IMR-90 (cell line): ENCODE measurements around the gene ACTR10. TPM values are rescaled to one million over a fixed set of nuclear protein-coding genes. Genes with fewer than 3 reads are reported as not detected.

Source experiments
- ATAC-seq: fragments of 200-7000 bp; cut with Tn5 transposase; 2 replicates; pipeline ENCODE4 v1.9.1; 2020; ENCODE audit warnings: low read depth, mild to moderate bottlenecking, moderate library complexity
- BruUV-seq: library from RNA; stranded (reverse); fragments of 400-500 nt; replicated peaks from 2 replicates; lab custom pipeline; 2021; lab: Mats Ljungman, UMichigan
- CTCF ChIA-PET: fragments of 300-600 bp; formaldehyde crosslinking; extraction: SDS; loops from one replicate; lab custom pipeline; 2021; ENCODE audit warnings: antibody characterized with exemption; lab: Yijun Ruan, JAX
- POLR2A ChIA-PET: fragments of 300-600 bp; sonication (Branson Sonifier 250); formaldehyde crosslinking; loops from one replicate; lab custom pipeline; 2022; ENCODE audit warnings: antibody characterized with exemption; ENCODE audit not compliant: unreplicated experiment; lab: Charles Lee
- DNase-seq: peaks from one replicate; pipeline ENCODE4 v3.0.0; 2013
- H2AFZ ChIP-seq: replicated peaks from 2 replicates; pipeline ENCODE3; 2013; ENCODE audit warnings: low read length, mild to moderate bottlenecking; ENCODE audit not compliant: poor library complexity
- H2AK5ac ChIP-seq: 2 replicates; pipeline ENCODE4 v1.6.1; 2013; ENCODE audit warnings: low read depth, low read length, inconsistent platforms
- H2AK9ac ChIP-seq: replicated peaks from 2 replicates; pipeline ENCODE3; 2013; ENCODE audit warnings: mild to moderate bottlenecking, low read depth, low read length, moderate library complexity; ENCODE audit not compliant: poor library complexity
- H2BK120ac ChIP-seq: 2 replicates; pipeline ENCODE4 v1.6.1; 2013; ENCODE audit warnings: low read depth, low read length, inconsistent platforms
- H2BK15ac ChIP-seq: 3 replicates; pipeline ENCODE4 v1.6.1; 2013; ENCODE audit warnings: low read depth, low read length, inconsistent platforms
- H2BK20ac ChIP-seq: 2 replicates; pipeline ENCODE4 v1.6.1; 2013; ENCODE audit warnings: low read depth, mild to moderate bottlenecking, inconsistent platforms, low read length, moderate library complexity
- H2BK5ac ChIP-seq: 2 replicates; pipeline ENCODE4 v1.6.1; 2013; ENCODE audit warnings: mild to moderate bottlenecking, low read depth, low read length, inconsistent platforms; ENCODE audit not compliant: poor library complexity, severe bottlenecking
- H3K14ac ChIP-seq: replicated peaks from 2 replicates; pipeline ENCODE4 v1.6.1; 2013; ENCODE audit warnings: low read depth, low read length, inconsistent platforms
- H3K18ac ChIP-seq: 2 replicates; pipeline ENCODE4 v1.6.1; 2013; ENCODE audit warnings: low read depth, low read length, control low read depth
- H3K23ac ChIP-seq: 2 replicates; pipeline ENCODE4 v1.6.1; 2013; ENCODE audit warnings: low read depth, low read length, inconsistent platforms
- H3K27ac ChIP-seq: 2 replicates; pipeline ENCODE4 v1.5.1; 2013; ENCODE audit warnings: mild to moderate bottlenecking, control low read depth, low read length; ENCODE audit not compliant: insufficient read depth
- H3K27me3 ChIP-seq: 2 replicates; pipeline ENCODE4 v1.6.1; 2013; ENCODE audit warnings: low read length; ENCODE audit not compliant: control insufficient read depth, insufficient read depth
- H3K36me3 ChIP-seq: 2 replicates; pipeline ENCODE4 v1.6.1; 2013; ENCODE audit warnings: low read length, mixed read lengths; ENCODE audit not compliant: control insufficient read depth, insufficient read depth
- H3K4ac ChIP-seq: 2 replicates; pipeline ENCODE4 v1.6.1; 2013; ENCODE audit warnings: low read depth, low read length, inconsistent platforms
- H3K4me1 ChIP-seq: 2 replicates; pipeline ENCODE4 v1.6.1; 2013; ENCODE audit warnings: low read length, mixed read lengths; ENCODE audit not compliant: control insufficient read depth, insufficient read depth
- H3K4me2 ChIP-seq: 2 replicates; pipeline ENCODE4 v1.6.1; 2013; ENCODE audit warnings: low read depth, mild to moderate bottlenecking, control low read depth, low read length, moderate library complexity
- H3K4me3 ChIP-seq: 2 replicates; pipeline ENCODE4 v1.5.1; 2013; ENCODE audit warnings: low read depth, mild to moderate bottlenecking, control low read depth, low read length, moderate library complexity; ENCODE audit not compliant: insufficient read depth
- H3K56ac ChIP-seq: 2 replicates; pipeline ENCODE4 v1.6.1; 2013; ENCODE audit warnings: low read length, inconsistent platforms; ENCODE audit not compliant: insufficient read depth; ENCODE audit errors: extremely low read depth
- H3K79me1 ChIP-seq, 2 experiments: 2 replicates each; pipeline ENCODE4 v1.6.1; 2013; ENCODE audit warnings: low read length in 2 of 2, inconsistent platforms in 1 of 2, low read depth in 1 of 2
- H3K9ac ChIP-seq: 2 replicates; pipeline ENCODE4 v1.6.1; 2013; ENCODE audit warnings: low read depth, low read length, control low read depth
- H3K9me1 ChIP-seq: 2 replicates; pipeline ENCODE4 v1.6.1; 2013; ENCODE audit warnings: low read length, inconsistent platforms; ENCODE audit not compliant: insufficient read depth
- H3K9me3 ChIP-seq: 2 replicates; pipeline ENCODE4 v1.6.1; 2013; ENCODE audit warnings: low read length; ENCODE audit not compliant: control insufficient read depth, insufficient read depth
- H4K20me1 ChIP-seq: 2 replicates; pipeline ENCODE4 v1.6.1; 2013; ENCODE audit warnings: low read length, inconsistent platforms; ENCODE audit not compliant: insufficient read depth
- H4K5ac ChIP-seq: 2 replicates; pipeline ENCODE4 v1.6.1; 2013; ENCODE audit warnings: mild to moderate bottlenecking, low read depth, low read length, control low read depth
- H4K8ac ChIP-seq, 2 experiments: 2 replicates each; pipeline ENCODE4 v1.6.1; 2013; ENCODE audit warnings: low read depth in 2 of 2, low read length in 2 of 2, control low read depth in 1 of 2, inconsistent platforms in 1 of 2
- H4K91ac ChIP-seq: 2 replicates; pipeline ENCODE4 v1.6.1; 2013; ENCODE audit warnings: low read depth, low read length, inconsistent platforms; ENCODE audit not compliant: insufficient read depth
- BHLHE40 ChIP-seq: fragments of 150-350 bp; IDR thresholded peaks from 2 replicates; pipeline ENCODE4 v1.6.1; 2016; ENCODE audit warnings: mild to moderate bottlenecking, low read depth, low read length
- CEBPB ChIP-seq: IDR thresholded peaks from 2 replicates; pipeline ENCODE4 v1.6.1; 2012; ENCODE audit warnings: low read depth, low read length, improper control_type of control experiment
- CHD1 ChIP-seq: IDR thresholded peaks from 2 replicates; pipeline ENCODE4 v1.6.1; 2012; ENCODE audit warnings: low read depth, low read length, improper control_type of control experiment
- FOS ChIP-seq: fragments of 150-350 bp; IDR thresholded peaks from 2 replicates; pipeline ENCODE4 v1.6.1; 2016; ENCODE audit warnings: low read depth, low read length
- MAFK ChIP-seq: IDR thresholded peaks from 2 replicates; pipeline ENCODE4 v1.6.1; 2012; ENCODE audit warnings: low read depth, low read length, improper control_type of control experiment
- MAZ ChIP-seq: IDR thresholded peaks from 2 replicates; pipeline ENCODE4 v1.6.1; 2012; ENCODE audit warnings: low read depth, mild to moderate bottlenecking, low read length, improper control_type of control experiment, moderate library complexity, borderline replicate concordance
- MXI1 ChIP-seq: IDR thresholded peaks from 2 replicates; pipeline ENCODE4 v1.6.1; 2012; ENCODE audit warnings: low read depth, mild to moderate bottlenecking, low read length, moderate library complexity, borderline replicate concordance
- NFE2L2 ChIP-seq: fragments of 150-350 bp; IDR thresholded peaks from 2 replicates; pipeline ENCODE4 v1.6.1; 2016; ENCODE audit warnings: low read depth, mild to moderate bottlenecking, low read length
- POLR2A ChIP-seq: IDR thresholded peaks from 2 replicates; pipeline ENCODE4 v1.6.1; 2012; ENCODE audit warnings: mild to moderate bottlenecking, low read depth, low read length
- RAD21 ChIP-seq: IDR thresholded peaks from 2 replicates; pipeline ENCODE4 v1.6.1; 2012; ENCODE audit warnings: low read length, improper control_type of control experiment
- RCOR1 ChIP-seq: IDR thresholded peaks from 2 replicates; pipeline ENCODE4 v1.6.1; 2012; ENCODE audit warnings: mild to moderate bottlenecking, low read length, improper control_type of control experiment; ENCODE audit not compliant: insufficient replicate concordance
- RFX5 ChIP-seq: IDR thresholded peaks from 2 replicates; pipeline ENCODE4 v1.8.0; 2012; ENCODE audit warnings: low read depth, mild to moderate bottlenecking, low read length, moderate library complexity
- SMC3 ChIP-seq: fragments of 150-350 bp; IDR thresholded peaks from 2 replicates; pipeline ENCODE4 v1.6.1; 2016; ENCODE audit warnings: low read depth, mild to moderate bottlenecking, antibody characterized with exemption, low read length, moderate library complexity
- dilution Hi-C: fragments of 300-500 bp; cut with HindIII; formaldehyde crosslinking; loops from one replicate; pipeline ENCODE4 v1.14.3; 2018; ENCODE audit warnings: low sequenced_read_pairs; ENCODE audit not compliant: unreplicated experiment
- in situ Hi-C: fragments of 300-500 bp; cut with MboI; formaldehyde crosslinking; loops from 3 replicates; pipeline ENCODE4 v1.14.3; 2019; ENCODE audit warnings: low sequenced_read_pairs, inconsistent platforms, mixed read lengths
- intact Hi-C: fragments of 100-400 bp; cut with micrococcal nuclease; formaldehyde crosslinking; loops from 2 replicates; pipeline ENCODE4 v1.10.0; 2022
- polyA plus RNA-seq, 3 experiments: library from polyadenylated mRNA; depleted of rRNA; stranded (reverse); fragments of >200 nt; gene quantifications; 2 replicates each; pipeline ENCODE4 v1.2.3, GENCODE V29; 2012; ENCODE audit warnings: low replicate concordance in 1 of 3
- total RNA-seq: library from RNA; depleted of rRNA; stranded (reverse); fragments of >200 nt; gene quantifications from 2 replicates; pipeline ENCODE4 v1.2.3, GENCODE V29; 2012
- TF ChIP-seq, protein P1 (sequence below): fragments of 150-350 bp; IDR thresholded peaks from 2 replicates; pipeline ENCODE4 v1.6.1; 2016; ENCODE audit warnings: low read depth, mild to moderate bottlenecking, low read length, moderate library complexity, borderline replicate concordance
- TF ChIP-seq, protein P2 (sequence below): conservative IDR thresholded peaks from 2 replicates; pipeline ENCODE4 v1.5.1; 2012; ENCODE audit warnings: mild to moderate bottlenecking, low read depth, low read length, improper control_type of control experiment
- TF ChIP-seq, protein P3 (sequence below): fragments of 150-350 bp; IDR thresholded peaks from 2 replicates; pipeline ENCODE4 v1.6.1; 2017; ENCODE audit warnings: mild to moderate bottlenecking, antibody characterized with exemption, low read length, low read depth

ACTR10 gene
- total and polyA plus RNA-seq, 2 of the 4 experiments (the other 2 are of a cell fraction), result 71.0 to 71.7 TPM

DNA sequence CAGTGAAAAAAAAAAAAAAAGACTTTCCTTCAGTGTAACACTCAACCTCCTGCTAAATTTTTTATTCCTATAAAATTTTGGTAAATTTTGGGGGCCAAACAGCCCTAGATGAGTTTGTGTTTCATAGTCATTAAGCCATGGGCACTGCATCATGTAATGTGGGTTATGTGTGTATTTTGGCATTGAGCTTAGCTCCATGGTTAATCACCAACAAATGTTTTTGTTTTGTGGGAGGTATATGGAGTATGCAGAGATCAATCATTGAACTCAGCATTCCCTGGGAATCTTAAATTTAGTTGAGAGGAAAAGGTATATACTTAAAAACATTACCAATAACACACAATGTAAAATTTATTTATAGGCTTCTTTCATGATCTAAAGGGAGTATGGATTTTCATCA lies 39.4 kb upstream of the ACTR10 start:
- Histone ChIP-seq H3K27me3 (peaks cover 14% of the 10 kb centered on the region), H4K91ac (no peak overlapping the region), H3K4me3 (no peak overlapping the region), H3K56ac (no peak overlapping the region), H2BK20ac (no peak overlapping the region), H4K5ac (no peak overlapping the region), H4K20me1 (no peaks in the 10 kb centered on the region), H3K4me1 (no peaks in the 10 kb centered on the region), H3K14ac (no peak overlapping the region), H2AK9ac (no peak overlapping the region), H2AK5ac (no peak overlapping the region), H3K36me3 (no peaks in the 10 kb centered on the region), H3K4me2 (no peak overlapping the region), H4K8ac (no peak overlapping the region), H3K23ac (no peak overlapping the region), H2BK15ac (no peak overlapping the region), H3K18ac (no peak overlapping the region), H3K27ac (no peak overlapping the region), H2BK5ac (no peak overlapping the region), H3K79me1 (no peaks in the 10 kb centered on the region), H3K9me1 (no peaks in the 10 kb centered on the region), H3K9ac (no peak overlapping the region), H3K4ac (no peak overlapping the region), H2AFZ (no peak overlapping the region), H3K9me3 (no peaks in the 10 kb centered on the region), H2BK120ac (no peak overlapping the region)
- dilution Hi-C loops (no loop called here), intact Hi-C loops (no loop called here), in situ Hi-C loops (no loop called here)
- ATAC-seq (no peak), DNase-seq (no peak)
- BruUV-seq, result no TSS peak
- TF ChIP-seq RAD21 (no peak), CHD1 (no peak), BHLHE40 (no peak), MAFK (no peak), MXI1 (no peak), CEBPB (no peak), NFE2L2 (no peak), RFX5 (no peak), FOS (no peak), SMC3 (no peak), POLR2A (no peak), RCOR1 (no peak), MAZ (no peak)
- TF ChIP-seq, protein P1, sequence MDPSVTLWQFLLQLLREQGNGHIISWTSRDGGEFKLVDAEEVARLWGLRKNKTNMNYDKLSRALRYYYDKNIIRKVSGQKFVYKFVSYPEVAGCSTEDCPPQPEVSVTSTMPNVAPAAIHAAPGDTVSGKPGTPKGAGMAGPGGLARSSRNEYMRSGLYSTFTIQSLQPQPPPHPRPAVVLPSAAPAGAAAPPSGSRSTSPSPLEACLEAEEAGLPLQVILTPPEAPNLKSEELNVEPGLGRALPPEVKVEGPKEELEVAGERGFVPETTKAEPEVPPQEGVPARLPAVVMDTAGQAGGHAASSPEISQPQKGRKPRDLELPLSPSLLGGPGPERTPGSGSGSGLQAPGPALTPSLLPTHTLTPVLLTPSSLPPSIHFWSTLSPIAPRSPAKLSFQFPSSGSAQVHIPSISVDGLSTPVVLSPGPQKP, result no peak
- TF ChIP-seq, protein P2, sequence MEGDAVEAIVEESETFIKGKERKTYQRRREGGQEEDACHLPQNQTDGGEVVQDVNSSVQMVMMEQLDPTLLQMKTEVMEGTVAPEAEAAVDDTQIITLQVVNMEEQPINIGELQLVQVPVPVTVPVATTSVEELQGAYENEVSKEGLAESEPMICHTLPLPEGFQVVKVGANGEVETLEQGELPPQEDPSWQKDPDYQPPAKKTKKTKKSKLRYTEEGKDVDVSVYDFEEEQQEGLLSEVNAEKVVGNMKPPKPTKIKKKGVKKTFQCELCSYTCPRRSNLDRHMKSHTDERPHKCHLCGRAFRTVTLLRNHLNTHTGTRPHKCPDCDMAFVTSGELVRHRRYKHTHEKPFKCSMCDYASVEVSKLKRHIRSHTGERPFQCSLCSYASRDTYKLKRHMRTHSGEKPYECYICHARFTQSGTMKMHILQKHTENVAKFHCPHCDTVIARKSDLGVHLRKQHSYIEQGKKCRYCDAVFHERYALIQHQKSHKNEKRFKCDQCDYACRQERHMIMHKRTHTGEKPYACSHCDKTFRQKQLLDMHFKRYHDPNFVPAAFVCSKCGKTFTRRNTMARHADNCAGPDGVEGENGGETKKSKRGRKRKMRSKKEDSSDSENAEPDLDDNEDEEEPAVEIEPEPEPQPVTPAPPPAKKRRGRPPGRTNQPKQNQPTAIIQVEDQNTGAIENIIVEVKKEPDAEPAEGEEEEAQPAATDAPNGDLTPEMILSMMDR, result no peak
- TF ChIP-seq, protein P3, sequence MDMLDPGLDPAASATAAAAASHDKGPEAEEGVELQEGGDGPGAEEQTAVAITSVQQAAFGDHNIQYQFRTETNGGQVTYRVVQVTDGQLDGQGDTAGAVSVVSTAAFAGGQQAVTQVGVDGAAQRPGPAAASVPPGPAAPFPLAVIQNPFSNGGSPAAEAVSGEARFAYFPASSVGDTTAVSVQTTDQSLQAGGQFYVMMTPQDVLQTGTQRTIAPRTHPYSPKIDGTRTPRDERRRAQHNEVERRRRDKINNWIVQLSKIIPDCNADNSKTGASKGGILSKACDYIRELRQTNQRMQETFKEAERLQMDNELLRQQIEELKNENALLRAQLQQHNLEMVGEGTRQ, result no peak
- POLR2A ChIA-PET, result no interaction called here
- CTCF ChIA-PET, result interaction anchor here (0.5 to 0.6 kb wide), 3 partner anchors 60 to 1575 kb away, joined by 3 to 5 read pairs (median 3); no protein-coding TSS in a partner anchor
